HUES48 (cell line): Measurements from ENCODE around the gene B3GALT4.

ENCODE experiments used
- H3K27ac ChIP-seq: one replicate; pipeline ENCODE4 v1.7.0; 2013; ENCODE audit warnings: low read depth, low read length, inconsistent platforms
- H3K27me3 ChIP-seq: 2 replicates; pipeline ENCODE4 v1.6.1; 2013; ENCODE audit warnings: mild to moderate bottlenecking, low read length; ENCODE audit not compliant: control insufficient read depth, insufficient read depth
- H3K36me3 ChIP-seq: 2 replicates; pipeline ENCODE4 v1.6.1; 2013; ENCODE audit warnings: low read length; ENCODE audit not compliant: control insufficient read depth, insufficient read depth
- H3K4me1 ChIP-seq: 2 replicates; pipeline ENCODE4 v1.6.1; 2013; ENCODE audit warnings: mild to moderate bottlenecking, low read length; ENCODE audit not compliant: control insufficient read depth, insufficient read depth
- H3K4me3 ChIP-seq: 2 replicates; pipeline ENCODE4 v1.5.1; 2013; ENCODE audit warnings: mild to moderate bottlenecking, low read depth, low read length
- H3K9ac ChIP-seq: 2 replicates; pipeline ENCODE4 v1.6.1; 2013; ENCODE audit warnings: mild to moderate bottlenecking, low read depth, low read length, moderate library complexity
- H3K9me3 ChIP-seq: 2 replicates; pipeline ENCODE4 v1.6.1; 2013; ENCODE audit warnings: low read length; ENCODE audit not compliant: control insufficient read depth, insufficient read depth

B3GALT4 gene, protein sequence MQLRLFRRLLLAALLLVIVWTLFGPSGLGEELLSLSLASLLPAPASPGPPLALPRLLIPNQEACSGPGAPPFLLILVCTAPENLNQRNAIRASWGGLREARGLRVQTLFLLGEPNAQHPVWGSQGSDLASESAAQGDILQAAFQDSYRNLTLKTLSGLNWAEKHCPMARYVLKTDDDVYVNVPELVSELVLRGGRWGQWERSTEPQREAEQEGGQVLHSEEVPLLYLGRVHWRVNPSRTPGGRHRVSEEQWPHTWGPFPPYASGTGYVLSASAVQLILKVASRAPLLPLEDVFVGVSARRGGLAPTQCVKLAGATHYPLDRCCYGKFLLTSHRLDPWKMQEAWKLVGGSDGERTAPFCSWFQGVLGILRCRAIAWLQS

GRCh38 chr6:33276864-33277662 lies at the start of gene B3GALT4:
Gene B3GALT4 (plus strand): TSS chr6:33277123. CDS start chr6:33277420, 297 bp downstream.
- Histone ChIP-seq H3K27me3 (no peaks in the 10 kb centered on the region), H3K36me3 (peaks cover 74% of the 10 kb centered on the region), H3K4me3 (peak within 1 kb of the TSS; percentile 99), H3K9me3 (no peaks in the 10 kb centered on the region), H3K4me1 (peaks cover 28% of the 10 kb centered on the region), H3K27ac (peak within 1 kb of the TSS; percentile 98), H3K9ac (peak within 1 kb of the TSS; percentile 71)

DNA sequence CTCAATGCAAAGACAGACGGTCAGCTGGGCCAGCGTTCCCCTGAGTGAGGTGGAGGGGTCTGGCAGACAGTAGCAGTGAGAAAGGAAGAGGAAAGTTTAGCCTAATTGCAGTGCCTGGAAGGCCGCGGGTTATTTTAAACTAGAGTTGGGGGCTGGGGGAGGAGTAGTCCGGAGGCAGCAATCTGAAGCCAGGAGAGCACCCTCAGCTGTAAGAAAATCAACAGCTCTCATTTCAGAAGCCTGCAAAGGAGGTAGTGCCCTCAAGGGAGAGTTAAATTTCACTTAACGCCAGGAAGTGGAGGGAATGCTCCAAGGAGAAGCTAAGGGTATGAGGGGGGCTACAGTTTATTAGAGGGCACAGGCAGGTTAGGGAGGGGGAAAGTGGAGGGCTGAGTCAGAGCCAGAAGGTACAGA lies 41.7 kb upstream of the B3GALT4 start:
- no peak overlapping the region for H3K4me3 ChIP-seq

DNA sequence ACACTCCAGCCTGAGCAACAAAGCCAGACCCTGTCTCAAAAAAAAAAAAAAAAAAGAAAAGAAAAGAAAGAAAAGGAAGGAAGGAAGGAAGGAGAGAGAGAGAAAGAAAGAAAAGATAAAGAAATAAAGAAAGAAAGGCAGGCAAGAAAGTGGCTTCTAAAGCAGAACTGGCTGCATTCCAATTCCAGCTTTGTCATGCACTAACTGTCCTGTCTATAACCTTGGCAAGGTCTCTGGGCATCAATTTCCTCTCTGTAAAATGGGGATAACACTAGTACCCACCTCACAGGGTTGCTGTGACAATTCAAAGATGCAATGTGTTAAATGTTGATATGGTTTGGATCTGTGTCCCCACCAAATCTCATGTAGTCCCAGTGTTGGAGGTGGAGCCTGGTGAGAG lies 40.6 kb upstream of the B3GALT4 start:
- peaks cover 7% of the 10 kb centered on the region; the same call in 1 of the 2 replicates for H3K27me3 ChIP-seq
- H3K27ac ChIP-seq = no peak overlapping the region
- H3K36me3 ChIP-seq = no peaks in the 10 kb centered on the region
- no peaks in the 10 kb centered on the region for H3K9me3 ChIP-seq
- H3K4me3 ChIP-seq = no peak overlapping the region
- no peak overlapping the region for H3K9ac ChIP-seq
- H3K4me1 ChIP-seq = peaks cover 8% of the 10 kb centered on the region; the same call in 1 of the 2 replicates

More for the DNA sequence above, 41.7 kb upstream of the B3GALT4 start:
- Histone ChIP-seq H3K9ac (no peak overlapping the region), H3K4me1 (peaks cover 8% of the 10 kb centered on the region; the same call in 1 of the 2 replicates), H3K27ac (no peak overlapping the region), H3K27me3 (peaks cover 7% of the 10 kb centered on the region; the same call in 1 of the 2 replicates), H3K36me3 (no peaks in the 10 kb centered on the region), H3K9me3 (no peaks in the 10 kb centered on the region)

GRCh38 chr6:33236852-33237251 lies 40.1 kb upstream of the B3GALT4 start:
- no peaks in the 10 kb centered on the region for H3K36me3 ChIP-seq
- no peak overlapping the region for H3K9ac ChIP-seq
- peaks cover 7% of the 10 kb centered on the region; the same call in 1 of the 2 replicates for H3K27me3 ChIP-seq
- H3K9me3 ChIP-seq = no peaks in the 10 kb centered on the region
- no peak overlapping the region for H3K4me3 ChIP-seq
- no peak overlapping the region for H3K27ac ChIP-seq
- peaks cover 8% of the 10 kb centered on the region; the same call in 1 of the 2 replicates for H3K4me1 ChIP-seq

DNA sequence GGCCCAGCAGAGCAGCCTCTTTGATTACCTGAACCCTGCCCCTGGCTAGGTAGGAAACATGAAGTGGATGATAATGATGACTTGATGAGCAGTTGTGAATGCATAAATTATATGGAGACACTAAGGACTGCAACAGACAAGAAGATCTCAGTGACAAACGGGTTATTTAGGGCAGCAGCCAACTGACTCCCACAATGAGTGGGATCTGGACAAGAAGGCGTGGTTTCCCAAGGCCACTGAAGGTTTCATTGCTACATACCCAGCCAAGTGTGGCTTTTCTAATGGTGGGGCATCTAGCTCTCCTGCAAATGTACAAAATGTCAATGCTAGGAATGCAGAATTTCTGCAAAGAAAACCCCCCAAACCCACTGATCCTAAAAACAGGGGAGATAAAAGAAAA lies 39.2 kb upstream of the B3GALT4 start:
- H3K9me3 ChIP-seq = no peaks in the 10 kb centered on the region
- no peak overlapping the region for H3K9ac ChIP-seq
- H3K4me3 ChIP-seq = no peak overlapping the region
- no peak overlapping the region for H3K27ac ChIP-seq
- H3K4me1 ChIP-seq = peaks cover 8% of the 10 kb centered on the region; the same call in 1 of the 2 replicates
- H3K27me3 ChIP-seq = peaks cover 7% of the 10 kb centered on the region; the same call in 1 of the 2 replicates
- no peaks in the 10 kb centered on the region for H3K36me3 ChIP-seq

DNA sequence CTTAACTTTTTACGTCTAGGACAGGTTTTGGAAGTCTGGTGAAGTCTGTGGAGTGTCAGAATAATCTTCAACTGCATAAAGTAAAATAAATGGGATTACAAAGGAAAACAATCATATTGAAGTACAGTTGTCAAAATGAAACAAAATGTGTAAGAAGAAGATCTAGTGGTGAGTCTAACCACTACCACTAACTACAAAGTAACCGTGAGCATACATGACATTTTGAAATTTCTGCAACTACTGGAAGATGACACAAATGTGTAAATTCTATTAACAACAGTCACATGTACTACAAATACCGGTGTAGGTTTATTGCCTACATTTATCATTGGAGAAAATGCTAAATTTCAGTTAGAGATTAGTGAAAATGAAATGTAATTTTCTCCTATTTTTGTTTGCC lies 35.0 kb upstream of the B3GALT4 start:
- no peaks in the 10 kb centered on the region for H3K4me1 ChIP-seq
- no peaks in the 10 kb centered on the region for H3K36me3 ChIP-seq
- no peak overlapping the region for H3K4me3 ChIP-seq
- H3K9ac ChIP-seq = no peak overlapping the region
- H3K27ac ChIP-seq = no peak overlapping the region
- H3K27me3 ChIP-seq = peaks cover 25% of the 10 kb centered on the region
- H3K9me3 ChIP-seq = no peaks in the 10 kb centered on the region

DNA sequence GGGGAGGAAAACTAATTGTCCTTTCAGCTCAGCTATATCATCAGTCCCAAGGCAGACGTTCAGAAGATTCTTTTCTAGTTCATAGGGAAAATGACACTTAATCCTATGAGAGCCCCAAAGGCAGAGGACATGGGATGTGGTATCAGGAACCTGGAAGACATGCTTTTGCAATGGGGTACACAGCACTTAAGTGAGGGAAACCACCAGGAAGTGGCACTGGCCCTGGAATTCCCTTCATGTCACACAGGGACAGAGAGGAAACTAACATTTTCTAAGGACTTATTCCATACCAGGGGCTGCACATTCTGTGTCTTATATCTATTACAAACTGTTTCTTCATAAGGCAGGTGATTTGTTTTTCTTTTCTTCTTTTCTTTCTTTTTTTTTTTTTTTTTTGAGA lies 33.4 kb upstream of the B3GALT4 start:
- Histone ChIP-seq H3K27me3 (peaks cover 34% of the 10 kb centered on the region), H3K36me3 (no peaks in the 10 kb centered on the region), H3K9me3 (no peaks in the 10 kb centered on the region)

GRCh38 chr6:33247977-33248642 lies 28.8 kb upstream of the B3GALT4 start:
- Histone ChIP-seq H3K4me3 (peak overlapping the region; percentile 69), H3K27me3 (peaks cover 33% of the 10 kb centered on the region), H3K9me3 (no peaks in the 10 kb centered on the region), H3K27ac (peak overlapping the region; percentile 36), H3K36me3 (peaks cover 6% of the 10 kb centered on the region), H3K9ac (no peak overlapping the region), H3K4me1 (peaks cover 5% of the 10 kb centered on the region)

More for the DNA sequence above, 33.4 kb upstream of the B3GALT4 start:
- Histone ChIP-seq H3K27ac (no peak overlapping the region), H3K9ac (no peak overlapping the region), H3K4me3 (no peak overlapping the region), H3K4me1 (peaks cover 1% of the 10 kb centered on the region)

- Histone ChIP-seq H3K27ac (peak overlapping the region; percentile 36), H3K9ac (no peak overlapping the region), H3K4me3 (peak overlapping the region; percentile 69), H3K4me1 (peaks cover 5% of the 10 kb centered on the region), H3K27me3 (peaks cover 29% of the 10 kb centered on the region), H3K36me3 (peaks cover 8% of the 10 kb centered on the region), H3K9me3 (no peaks in the 10 kb centered on the region)
These were observed 28.3 kb upstream of the B3GALT4 start for GRCh38 chr6:33248643-33248931.

DNA sequence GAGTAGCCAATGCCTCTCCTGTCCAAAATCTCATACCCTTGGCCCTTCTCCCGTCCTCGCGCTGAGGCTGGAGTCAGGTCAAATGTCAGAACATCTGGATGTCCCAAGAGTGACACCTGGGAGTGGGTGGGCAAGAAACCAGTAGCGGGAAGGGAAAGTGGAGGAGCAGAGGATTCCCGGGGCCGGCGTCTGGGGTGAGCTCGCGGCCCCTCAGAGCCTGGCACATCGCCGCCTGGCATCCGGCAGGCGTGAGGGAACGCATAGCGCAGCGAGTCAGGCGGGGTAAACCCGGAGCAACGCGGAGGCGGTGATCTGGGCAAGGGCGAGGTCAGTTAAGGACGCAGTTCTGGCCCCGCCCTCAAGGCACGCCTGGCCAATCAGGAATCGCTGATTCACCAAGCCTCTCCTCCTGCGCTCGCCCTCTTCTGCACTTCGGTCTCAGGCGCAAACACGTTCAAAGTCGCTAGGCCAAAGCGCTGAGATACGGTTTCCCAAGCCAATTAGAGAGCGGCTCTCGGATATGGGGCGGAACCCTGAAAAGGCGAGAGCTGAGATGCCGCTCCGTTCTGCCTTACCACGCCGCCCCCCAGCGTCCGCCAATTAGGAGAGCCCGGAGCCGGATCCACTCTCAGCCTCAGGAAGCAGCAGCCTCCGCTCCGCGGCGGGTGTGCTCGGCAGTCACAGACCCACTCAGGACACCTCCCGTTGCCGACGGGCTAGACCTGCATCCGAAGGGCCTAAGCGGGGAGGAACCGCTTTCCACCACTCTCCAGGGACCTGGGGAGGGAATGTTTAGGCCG lies 27.8 kb upstream of the B3GALT4 start:
- Histone ChIP-seq H3K4me3 (peak overlapping the region; percentile 69), H3K9ac (peak overlapping the region; percentile 65), H3K9me3 (no peaks in the 10 kb centered on the region), H3K27ac (peak overlapping the region; percentile 77), H3K27me3 (peaks cover 29% of the 10 kb centered on the region), H3K4me1 (peaks cover 5% of the 10 kb centered on the region), H3K36me3 (peaks cover 9% of the 10 kb centered on the region)
